GM18870 (cell line): ENCODE measurements around the gene ADGRF1.
"Not testable (repeated sequence)": the region's sequence is repeated elsewhere in the genome, so short reads cannot be mapped to it uniquely, and the experiment has no call there.

Source experiments
- ATAC-seq: cut with Tn5 transposase; IDR thresholded peaks from one replicate; pipeline ENCODE4 v1.9.1; 2021; ENCODE audit warnings: moderate library complexity; ENCODE audit not compliant: unreplicated experiment

ADGRF1 gene

GRCh38 chr6:47061309-47062300 lies 19.5 kb upstream of the ADGRF1 start:
- no peak for ATAC-seq

DNA sequence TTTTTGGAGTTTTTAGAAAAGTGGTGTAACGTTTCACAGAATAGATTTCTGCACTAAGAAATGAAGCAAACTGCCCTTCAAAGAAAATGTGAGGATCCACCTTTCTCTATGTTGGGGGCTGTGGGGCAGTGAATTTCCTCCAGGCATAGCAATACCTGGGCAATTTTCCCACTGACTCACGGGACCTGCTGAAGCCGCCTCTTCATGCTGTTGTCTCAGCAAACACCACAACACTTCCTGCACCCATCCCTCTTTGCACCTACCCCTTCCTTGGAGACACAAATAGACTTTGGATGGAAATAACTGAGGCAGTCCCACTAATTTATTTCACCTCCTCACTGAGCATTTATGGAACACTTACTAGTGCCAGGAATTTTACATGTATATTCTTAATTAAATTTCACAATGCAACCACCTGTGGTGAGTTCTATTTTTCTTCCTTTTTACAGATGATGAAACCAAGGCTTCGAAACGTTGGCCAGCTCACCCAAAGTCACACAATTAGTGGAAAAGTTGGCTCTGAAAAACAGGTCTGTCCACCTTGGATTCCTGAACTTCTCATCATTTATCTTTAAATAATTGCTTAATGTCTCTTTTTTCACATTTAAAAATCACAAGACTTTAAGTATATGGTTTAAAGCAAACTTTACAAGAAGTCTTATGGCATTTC lies 17.2 kb upstream of the ADGRF1 start:
- ATAC-seq, result no peak

- no peak for ATAC-seq
These were observed 15.9 kb upstream of the ADGRF1 start for GRCh38 chr6:47057830-47058540.

GRCh38 chr6:47056832-47057231 lies 14.7 kb upstream of the ADGRF1 start:
- ATAC-seq, result no peak

GRCh38 chr6:47054302-47054701 lies 12.2 kb upstream of the ADGRF1 start:
- ATAC-seq, result not testable (repeated sequence)

DNA sequence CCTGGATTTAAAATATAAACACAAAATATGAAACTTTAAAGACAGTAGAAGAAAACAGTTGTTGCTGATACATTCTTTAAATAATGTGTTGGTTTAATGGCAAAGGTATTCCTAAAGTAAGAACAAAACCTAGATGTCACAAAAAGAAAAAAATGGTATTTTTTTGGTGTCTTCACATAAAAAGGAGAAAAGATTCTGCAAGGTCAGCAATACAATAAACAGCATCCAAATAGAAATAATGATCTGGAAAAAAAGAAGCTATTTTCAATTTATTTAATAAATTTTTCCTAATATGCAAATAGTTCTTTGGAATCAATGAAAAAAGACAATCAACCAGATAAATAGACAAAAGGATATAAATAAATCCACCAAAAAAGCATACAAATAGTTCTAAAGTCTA lies 6.5 kb upstream of the ADGRF1 start:
- ATAC-seq, result no peak

- peak; percentile 69 for ATAC-seq
These were observed 5.6 kb upstream of the ADGRF1 start for GRCh38 chr6:47047479-47048407.

GRCh38 chr6:47047097-47047478 lies 5.0 kb upstream of the ADGRF1 start:
- no peak for ATAC-seq

DNA sequence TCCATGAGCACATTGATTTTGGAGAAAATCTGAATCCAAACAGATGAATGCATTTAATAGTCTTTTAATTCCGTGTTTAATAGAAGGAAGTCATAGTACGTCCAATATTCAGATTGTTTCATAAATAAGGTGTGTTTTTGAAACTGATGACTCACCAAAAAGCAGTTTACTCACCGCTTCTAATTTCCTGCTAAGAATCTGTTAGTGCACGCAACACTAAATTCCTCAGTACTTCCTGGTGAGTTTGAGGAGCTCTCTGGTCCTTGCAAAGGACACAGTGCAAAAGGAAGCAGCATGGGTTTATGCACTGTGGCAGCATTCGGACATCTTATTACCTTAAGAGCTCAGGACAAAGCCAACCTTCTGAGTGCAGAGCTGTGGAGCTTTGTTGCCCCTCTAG lies 2.3 kb upstream of the ADGRF1 start:
- ATAC-seq, result no peak

- ATAC-seq, result no peak
These were observed 1.2 kb upstream of the ADGRF1 start for GRCh38 chr6:47043286-47043685.

GRCh38 chr6:47041741-47042140 lies 391 bp downstream of the ADGRF1 start:
- no peak for ATAC-seq

DNA sequence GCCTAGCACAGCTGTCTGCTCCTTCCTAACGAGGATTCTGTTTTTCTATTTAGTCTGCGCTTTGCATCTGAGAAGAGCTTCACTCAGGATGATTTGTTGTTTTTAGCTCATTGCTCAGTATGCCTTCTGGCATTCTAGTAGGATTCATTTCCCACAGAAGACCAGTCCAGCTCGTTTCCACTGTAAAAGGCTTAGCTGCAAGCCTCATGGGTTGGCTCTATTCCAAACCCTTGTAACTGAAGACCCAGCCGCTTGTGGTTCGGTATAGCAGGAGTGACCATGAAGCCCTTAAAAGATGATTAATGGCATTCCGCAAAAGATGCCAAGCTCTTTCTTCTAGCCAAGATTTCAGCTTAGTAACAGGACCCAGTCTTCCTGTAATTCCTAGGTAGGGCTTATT lies 7.2 kb downstream of the ADGRF1 start:
- no peak for ATAC-seq

DNA sequence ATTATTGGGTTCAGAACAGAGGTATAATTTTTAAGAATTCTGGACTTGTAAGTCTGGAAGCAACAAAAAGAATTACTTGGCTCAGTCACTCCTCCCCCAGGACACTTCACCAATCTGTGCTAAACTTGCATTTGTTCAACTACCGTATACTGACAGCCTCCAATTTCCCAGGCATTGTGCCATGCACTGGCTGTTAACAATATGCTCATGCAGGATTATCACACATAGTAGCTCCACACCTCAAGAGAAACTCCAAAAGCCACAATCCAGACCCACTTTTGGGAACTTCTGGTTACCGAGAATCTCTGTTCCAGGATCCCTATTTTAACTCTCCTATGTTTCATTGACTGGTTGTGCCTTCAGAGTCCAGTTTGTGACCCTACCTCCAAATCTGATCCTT lies 7.7 kb downstream of the ADGRF1 start:
- no peak for ATAC-seq

DNA sequence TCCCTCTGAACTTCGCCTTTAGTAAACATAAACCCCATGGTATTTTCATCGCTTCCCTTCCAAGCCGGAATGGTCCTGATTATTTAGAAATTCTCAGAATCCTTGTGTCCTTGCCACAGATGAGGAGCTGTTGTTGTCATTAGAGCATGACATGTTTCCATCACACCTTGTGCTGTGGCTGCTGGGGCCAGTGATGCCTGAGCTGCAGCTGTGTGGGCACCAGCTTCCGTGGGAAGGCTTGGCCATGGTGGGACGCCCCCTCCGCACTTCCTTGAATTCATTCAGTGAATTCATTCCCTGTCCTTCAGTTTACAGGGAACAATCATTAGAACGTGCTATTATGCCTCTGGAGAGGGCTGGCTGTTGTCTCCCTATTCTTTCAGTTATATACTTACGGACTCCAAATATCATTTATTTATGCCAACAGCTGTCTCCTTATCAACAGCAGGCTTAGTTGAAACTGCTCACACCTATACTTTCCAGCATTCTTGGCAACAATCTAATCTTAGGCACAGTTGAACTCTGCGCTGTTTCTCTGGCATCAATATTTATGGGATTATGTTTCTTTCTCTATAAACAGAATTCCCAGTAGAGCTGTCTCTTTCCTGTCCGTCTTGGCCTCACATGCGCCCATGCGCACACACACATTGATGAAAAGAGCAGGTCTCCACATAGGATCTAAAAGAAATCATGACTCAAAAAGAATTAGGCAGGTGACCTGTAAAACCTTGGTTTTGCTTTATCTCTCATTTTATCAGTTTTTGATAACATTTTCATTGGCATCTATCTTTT lies 9.0 kb downstream of the ADGRF1 start:
- no peak for ATAC-seq

DNA sequence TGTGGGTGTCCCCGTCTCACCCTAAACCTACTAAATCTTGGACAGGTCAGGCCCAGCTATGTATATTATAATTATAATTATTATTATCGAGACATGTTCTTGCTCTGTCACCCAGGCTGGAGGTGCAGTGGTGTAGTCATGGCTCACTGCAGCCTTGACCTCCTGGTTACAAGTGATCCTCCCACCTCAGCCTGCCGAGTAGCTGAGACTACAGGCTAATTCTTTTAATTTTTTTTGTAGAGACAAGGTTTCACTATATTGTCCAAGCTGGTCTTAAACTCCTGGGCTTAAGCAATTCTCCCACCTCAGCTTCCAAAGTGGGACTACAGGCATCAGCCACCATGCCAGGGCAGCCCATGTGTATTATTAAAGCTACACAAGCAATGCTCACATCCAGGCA lies 10.5 kb downstream of the ADGRF1 start:
- ATAC-seq, result no peak

- no peak for ATAC-seq
These were observed 12.1 kb downstream of the ADGRF1 start for GRCh38 chr6:47029865-47030561.

DNA sequence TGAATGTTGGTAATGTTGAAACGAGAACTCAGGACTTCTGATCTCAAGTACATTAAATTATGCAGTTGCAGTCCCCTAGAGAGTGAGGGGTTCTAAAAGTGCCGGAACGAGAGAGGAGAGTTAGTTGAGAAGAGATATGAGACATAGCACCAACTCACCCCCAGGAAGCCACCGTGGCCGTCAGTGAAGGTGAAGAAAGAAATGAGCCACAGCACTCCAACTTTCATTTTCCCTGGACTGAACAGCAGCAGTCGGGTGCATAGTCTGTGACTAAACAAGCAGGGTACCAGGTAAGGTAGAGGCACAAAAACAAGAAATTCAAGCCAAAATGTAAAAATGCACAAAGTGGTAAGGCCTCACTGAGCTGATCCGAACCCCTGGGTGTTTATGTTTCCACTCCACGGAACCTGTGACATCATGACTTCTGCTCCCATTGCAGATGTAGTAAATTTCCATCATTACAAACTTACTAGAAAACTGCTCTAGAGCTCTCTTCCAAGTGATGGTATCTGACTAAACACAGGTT lies 13.2 kb downstream of the ADGRF1 start:
- ATAC-seq, result no peak

DNA sequence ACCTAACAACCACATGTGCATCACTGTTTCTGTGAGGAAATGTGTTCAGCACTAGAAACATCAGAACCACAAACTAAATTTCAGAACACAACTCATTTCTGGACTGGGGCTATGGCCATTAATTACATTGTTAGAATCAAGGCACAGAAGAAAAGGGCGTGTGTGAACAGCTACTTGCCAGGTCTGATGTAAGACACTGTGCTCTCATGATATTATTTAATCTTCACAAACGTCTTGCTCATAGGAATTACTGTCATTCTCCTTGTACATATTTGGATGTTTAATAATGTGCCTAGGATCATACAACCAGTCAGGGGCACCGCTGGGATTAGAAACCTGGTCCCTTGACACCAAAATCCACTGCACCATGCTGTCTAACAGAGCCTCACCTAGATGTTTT lies 14.8 kb downstream of the ADGRF1 start:
- ATAC-seq, result no peak

DNA sequence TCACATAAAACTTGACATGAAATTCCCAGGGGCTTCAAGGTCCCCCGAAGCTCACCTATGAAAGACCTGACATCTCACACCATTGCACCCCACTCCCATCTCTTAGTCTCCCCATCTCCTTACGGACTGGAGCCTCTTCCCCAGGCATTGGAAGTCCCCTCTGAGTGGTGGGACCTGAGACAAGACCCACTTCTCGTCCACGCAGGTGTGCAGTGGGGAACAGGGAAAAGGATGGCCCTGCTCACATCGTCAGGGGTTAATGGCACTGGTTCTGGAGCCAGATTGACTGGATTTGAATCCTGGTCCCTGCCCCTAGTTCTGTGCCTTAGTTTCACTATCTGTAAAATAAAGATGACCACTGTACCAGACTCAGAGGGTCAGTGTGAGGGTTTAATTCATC lies 15.5 kb downstream of the ADGRF1 start:
- no peak for ATAC-seq
